ENCODE measurements around the gene PSMD7.
"Not testable (repeated sequence)": the region's sequence is repeated elsewhere in the genome, so short reads cannot be mapped to it uniquely, and the experiment has no call there.

PSMD7 gene

DNA sequence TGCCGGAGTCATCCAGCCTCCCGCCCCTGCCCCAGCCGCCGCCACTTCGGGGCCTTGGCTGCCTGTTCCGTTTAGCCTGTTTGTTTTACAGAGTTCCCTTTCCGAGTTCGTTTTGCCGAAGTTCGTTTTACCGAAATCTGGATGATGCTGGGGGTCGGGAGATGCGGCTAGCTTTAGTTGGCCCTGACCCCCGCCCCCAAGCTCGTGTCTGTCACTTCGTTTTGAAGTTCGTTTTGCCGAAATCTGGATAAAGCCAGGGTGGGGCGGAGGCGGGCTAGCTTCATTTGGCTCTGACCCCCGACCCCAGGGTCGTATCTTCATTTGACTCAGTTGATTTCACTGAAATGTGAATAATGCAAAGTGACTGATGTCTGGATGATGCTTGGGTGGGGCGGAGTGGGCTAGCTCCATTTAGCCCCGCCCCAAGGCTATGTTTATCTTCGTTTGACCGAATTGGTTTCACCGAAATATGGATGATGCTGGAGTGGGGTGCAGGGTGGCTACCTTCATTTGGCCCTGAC, 591 bp downstream of the PSMD7 start:
- DNase-seq, result peak in 1 of 2 experiments; percentile 16

DNA sequence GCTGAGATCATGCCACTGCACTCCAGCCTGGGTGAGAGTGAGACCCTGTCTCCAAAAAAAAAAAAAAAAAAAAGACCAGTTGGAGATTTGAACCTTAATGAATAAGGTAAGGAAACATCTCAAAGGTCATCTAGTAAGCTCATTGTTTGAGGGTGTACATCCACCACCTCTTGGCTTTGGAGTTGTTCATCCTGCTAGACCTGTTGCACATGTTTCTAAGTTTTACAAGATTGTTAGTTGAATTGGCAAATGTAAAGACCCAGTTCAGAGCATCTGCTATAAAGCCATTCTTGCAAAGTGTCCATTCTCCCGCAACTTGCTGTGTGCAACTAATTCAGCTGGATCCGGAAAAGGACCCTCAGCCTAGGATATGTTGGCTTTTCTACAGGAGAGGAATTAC, 1.5 kb downstream of the PSMD7 start:
- DNase-seq, result no peak

DNA sequence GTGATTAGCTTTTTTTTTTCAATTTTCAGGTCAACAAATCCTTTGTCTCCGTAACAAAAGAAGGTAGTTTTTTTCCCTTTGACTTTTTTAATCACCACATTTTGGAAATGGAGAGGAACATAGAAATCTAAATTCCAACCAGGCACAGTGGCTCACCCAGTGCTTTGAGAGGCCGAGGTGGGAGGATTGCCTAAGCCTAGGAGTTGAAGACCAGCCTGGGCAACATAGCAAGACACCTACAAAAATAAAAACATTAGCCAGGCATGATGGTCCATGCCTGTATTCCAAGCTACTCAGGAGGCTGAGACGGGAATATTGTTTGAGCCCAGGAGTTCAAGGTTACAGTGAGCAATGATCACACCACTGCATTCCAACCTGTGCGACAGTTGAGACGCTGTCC, 5.7 kb downstream of the PSMD7 start:
- DNase-seq, result no peak

DNA sequence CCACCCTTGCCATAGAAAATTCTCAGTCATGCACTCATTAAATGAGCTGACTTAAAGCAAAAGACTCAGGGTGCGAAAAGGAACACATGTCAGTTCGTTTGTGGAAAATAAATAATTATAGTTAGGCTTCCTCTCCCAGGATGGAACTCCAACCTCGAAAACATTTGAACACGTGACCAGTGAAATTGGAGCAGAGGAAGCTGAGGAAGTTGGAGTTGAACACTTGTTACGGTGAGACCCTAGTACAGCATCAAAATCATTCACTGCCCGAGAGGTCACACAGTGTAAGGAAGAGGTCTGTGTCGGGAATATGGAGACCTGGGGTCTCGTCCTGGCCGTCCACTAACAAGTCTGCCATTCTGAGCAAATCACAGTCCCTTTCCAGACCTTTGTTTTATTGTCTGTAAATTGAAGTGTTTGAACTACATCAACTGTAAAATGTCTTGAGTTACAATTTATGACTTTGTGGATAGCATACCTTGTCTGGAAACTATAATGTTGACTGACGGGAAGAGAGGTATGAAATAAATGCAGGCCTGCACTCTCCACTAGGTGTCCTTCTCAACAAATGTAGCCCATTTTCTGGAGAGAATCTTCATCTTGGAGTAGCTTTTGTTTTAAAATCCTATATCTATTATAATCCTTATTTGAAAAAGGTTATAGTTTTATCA, 7.7 kb downstream of the PSMD7 start:
- DNase-seq, result peak in 1 of 2 experiments; percentile 39

DNA sequence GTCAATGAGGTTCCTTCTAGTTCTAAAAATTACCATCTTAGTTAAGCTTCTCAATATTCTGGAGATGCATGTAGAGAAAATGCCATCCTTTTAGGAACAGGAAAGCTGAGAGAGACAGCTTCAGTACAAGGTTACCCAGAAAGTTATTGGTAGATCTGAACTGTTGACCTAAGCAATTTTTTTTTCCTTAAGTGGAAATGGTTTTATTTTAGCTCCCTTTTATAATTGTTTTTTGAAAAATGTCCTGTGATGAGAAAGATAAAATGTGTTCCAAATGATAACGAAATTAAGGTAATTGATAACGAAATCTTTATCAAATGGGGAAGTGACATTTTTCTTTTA, 8.2 kb downstream of the PSMD7 start:
- no peak for DNase-seq

DNA sequence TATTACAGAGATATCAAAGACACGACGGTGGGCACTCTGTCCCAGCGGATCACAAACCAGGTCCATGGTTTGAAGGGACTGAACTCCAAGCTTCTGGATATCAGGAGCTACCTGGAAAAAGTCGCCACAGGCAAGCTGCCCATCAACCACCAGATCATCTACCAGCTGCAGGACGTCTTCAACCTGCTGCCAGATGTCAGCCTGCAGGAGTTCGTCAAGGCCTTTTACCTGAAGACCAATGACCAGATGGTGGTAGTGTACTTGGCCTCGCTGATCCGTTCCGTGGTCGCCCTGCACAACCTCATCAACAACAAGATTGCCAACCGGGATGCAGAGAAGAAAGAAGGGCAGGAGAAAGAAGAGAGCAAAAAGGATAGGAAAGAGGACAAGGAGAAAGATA, 8.7 kb downstream of the PSMD7 start:
- DNase-seq, result no peak

DNA sequence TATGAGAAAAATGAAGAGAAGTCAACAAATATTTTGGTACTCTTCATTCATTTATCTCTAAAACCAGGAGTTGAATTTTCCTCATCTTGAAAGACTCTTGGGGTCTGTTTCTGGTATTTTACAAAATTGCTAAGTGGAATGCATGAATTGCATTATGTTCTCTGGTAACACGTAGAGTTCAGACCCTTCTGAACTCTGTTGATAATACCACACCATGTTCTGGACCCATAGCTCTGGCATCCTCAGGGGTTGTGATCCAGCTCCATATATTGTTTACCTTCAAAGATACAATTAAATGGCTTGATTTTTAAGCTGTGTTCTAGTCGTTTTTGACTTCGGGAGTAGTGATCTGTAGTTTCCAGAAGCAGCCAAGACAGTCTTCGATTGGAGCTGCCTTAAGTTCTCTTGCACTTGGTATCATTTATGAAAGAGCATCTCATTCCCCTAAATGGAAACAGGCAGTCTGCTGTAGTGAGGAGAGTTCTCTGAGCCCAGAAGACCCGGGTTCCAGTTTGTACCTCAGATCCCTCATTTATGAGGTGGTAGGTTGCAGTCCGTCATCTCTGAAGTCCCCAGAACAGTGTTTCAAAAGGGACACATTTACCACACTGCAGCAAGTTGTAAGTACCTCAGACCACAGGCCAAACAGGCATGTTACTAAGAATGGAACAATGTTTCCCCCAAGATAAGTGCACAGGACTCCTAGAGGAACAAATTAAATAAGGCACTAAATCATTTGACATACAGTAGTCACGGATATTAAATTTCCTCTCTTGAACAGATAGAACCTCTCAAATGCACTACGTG, 9.6 kb downstream of the PSMD7 start:
- DNase-seq, result no peak

DNA sequence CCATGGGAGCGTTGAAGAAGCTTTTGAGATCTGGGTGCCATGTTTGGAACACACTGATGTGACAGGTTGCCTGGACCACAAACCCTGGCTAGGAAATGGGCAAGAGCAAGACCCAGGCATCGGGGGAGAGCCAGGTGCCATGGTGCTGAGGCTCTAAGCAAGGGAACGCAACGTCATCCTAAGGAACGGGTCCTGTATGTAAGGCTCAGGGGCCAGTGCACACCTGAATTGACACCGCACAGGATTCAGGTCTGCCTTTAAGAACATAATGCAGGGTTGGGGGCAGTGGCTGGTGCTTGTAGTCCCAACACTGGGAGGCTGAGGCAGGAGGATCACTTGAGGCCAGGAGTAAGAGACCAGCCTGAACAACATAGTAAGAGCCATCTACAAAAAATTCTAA, 10.8 kb downstream of the PSMD7 start:
- DNase-seq, result no peak

DNA sequence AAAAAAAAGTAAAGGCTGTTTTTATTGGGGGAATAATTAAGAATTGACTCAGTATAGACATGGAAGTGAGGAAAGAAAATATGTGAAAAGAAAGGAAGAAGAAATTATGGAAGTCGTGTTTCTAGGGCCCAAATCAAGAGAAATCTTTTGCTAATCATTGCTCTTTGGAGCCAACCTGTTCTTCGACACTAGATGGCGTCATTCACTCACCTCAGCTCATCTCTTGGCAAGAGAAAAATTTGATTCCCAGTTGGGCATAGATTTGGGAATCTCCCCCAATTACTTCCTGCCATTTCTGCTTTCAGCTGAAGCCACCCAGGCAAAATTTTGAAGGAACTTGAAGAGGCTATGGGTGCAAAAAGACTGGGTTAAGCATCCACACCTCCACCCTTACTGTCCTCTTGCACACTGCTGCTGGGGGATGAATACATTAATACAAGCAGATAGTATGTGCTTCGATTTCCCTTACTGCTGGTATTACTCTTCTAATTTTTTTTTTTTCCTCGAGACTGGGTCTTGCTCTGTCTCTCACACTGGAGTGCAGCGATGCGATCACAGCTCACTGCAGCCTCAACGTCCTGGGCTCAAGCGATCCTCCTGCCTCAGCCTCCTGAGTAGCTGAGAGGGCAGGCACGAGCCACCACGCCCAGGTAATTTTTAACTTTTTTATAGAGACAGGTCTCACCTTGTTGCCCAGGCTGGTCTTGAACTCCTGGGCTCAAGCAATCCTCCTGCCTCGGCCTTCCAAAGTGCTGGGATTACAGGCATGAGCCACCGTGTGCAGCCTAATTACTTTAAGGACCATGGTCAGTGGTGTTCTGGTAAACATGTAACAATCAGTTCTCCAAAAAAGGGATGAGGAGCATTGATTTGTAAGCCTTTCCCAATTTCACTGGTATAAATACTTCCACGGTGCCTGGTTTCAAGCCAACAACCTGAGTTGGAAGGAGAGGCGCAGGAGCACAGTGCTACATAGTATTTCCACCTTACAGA, 13.5 kb downstream of the PSMD7 start:
- DNase-seq, result peak in 1 of 2 experiments; percentile 54

DNA sequence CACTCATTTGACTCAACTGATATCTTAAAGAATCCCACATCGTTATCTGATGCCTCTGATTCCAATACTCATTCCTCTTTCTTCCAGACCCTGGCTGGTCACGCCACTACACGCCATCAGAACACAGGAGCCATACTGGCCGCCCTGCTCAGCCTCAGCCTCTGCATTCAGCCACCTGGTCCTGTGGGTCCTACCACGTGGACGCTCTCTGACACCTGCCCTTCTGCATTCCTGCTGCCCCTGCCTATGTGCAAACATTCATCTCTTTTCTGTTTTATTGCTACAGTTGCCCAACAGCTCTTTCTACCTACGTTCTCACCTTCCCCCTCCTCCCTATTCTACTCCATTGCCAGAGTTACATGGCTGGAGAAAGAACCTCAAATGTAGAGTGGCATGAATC, 18.4 kb downstream of the PSMD7 start:
- no peak for DNase-seq

DNA sequence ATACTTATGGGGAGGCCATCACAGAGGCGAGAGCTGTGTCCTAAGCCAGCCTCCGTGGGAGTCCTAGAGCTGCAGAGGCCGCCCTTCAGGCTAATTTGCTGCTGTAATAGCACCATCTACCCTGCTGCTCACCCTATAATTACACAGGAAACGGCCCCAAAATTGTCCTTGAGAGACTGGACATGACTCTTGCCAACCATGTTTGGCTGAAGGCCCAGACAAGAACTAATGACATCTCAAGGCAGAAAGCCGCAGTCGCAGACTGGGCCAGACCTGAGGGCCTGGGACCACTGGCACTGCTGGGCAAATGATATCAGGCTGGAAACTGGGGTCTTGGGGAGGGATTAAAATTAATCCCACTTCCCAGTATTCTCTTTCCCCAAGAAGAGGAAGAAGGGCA, 24.1 kb downstream of the PSMD7 start:
- no peak for DNase-seq

DNA sequence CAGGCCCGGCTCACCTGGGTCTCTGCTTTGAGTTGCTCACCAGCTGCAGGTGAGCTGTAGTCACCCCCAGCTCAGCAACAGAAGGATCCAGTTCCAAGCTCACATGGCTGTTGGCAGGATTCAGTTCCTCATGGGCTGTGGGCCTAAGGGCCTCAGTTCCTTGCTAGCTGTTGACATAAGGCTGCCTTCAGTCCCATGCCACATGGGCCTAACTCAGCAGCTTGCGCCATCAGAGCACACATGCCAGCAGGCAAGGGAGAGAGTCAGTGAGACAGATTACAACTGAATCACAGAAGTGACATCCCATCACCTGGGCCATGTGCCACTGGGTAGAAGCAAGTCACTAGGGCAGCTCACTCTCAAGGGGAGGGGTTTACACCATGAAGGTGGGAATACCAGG, 24.7 kb downstream of the PSMD7 start:
- no peak for DNase-seq

DNA sequence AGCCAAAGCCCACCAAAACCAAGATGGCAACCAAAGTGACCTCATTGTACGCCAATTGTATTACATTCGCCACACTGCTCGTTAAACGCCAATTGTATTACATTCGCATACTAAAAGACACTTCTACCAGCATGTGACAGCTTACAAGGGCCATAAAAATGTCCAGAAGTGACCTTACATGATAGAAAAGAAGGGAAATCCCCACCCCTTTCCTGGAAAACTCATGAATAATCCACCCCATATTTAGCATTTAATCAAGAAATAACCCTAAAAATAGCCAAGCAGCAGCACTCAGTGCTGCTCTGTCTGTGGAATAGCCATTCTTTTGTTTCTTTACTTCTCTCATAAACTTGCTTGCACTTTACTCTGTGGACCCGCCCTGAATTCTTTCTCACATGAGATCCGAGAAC, 25.7 kb downstream of the PSMD7 start:
- DNase-seq, result no peak

DNA sequence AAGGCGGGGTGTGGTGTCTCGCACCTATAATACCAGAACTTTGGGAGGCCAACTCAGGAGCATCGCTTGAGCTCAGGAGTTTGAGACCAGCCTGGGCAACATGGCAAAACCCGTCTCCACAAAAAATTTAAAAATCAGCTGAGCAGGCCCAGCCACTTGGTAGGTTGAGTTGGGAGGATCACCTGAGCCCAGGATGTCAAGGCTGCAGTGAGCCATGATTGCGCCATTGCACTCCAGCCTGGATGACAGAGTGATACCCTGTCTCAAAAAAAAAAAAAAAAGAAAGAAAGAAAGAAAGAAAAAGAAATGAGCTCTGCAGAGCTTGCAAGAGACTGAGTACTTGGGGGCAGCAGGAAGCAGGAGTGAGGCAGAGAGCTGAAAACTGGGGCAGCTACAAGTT, 28.2 kb downstream of the PSMD7 start:
- DNase-seq, result not testable (repeated sequence)

DNA sequence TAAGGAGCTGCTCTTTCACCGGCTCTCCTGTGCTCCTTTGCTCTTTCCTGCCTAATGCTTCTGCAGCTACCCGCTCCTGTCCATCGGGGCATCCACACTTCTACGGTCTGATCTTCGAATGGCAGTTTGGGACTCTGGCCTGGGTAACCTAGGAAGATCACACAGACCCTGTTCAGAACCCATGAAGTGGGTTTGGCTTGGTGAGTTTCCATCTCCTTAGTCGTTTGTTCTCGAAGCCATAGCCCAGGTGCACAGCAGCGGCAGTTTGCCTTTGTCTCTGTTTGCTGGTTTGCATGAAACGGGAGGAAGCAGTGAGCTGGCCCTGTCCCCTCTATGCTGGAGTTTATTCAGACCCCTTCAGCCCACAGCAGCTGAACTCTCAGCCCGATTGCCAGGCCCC, 29.0 kb downstream of the PSMD7 start:
- DNase-seq, result no peak

DNA sequence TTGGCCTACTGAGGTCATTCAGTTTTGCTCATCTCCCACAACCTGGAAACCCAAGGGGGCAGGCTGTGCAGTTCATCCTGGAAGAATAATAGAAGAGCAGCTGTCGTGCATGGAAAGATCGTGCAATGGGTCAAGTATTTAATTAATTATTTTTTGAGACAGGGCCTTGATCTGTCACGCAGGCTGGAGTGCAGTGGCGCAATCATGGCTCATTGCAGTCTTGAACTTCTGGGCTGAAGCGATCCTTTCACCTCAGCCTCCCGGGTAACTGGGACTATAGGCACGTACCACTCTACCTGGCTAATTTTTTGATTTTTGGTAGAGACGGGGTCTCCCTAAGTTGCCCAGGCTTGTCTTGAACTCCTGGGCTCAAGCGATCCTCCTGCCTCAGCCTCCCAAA, 31.7 kb downstream of the PSMD7 start:
- not testable (repeated sequence) for DNase-seq

DNA sequence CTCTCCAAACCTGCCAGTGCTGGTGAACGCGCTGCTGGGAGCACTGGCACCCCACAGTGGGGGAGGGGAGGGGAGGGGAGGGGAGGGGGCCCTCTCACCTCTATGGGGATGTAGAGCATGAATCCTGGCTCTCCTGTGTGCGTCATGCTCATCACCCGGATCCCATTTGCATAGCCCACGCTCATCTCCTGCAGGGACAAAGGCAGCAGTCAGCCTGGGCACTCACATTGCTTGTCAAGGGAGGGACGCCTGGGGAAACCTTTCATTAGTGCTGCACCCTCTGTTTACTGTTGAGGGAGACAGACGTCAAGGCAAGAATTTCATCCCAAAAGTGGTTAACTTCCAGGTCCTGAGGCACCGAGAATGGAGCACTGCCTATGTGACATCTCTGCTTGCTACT, 35.9 kb downstream of the PSMD7 start:
- not testable (repeated sequence) for DNase-seq

DNA sequence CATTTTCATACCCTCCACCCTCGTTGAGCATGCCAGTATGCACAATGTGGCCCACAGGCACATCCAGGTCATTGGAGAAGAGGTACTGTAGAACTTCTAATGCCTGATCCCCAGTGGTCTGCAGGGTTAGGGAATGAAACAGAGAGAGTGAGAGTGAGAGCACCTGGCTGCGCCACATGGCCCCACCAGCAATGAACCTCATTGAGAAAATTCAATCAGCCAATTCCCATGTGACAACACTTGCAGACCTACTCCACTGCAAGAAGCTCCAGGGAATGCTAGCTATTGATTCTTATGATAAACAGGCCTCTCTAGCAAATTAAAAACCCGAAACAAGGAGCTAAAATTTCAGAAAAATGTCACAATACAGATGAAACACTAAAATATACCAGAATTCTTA, 40.9 kb downstream of the PSMD7 start:
- not testable (repeated sequence) for DNase-seq

DNA sequence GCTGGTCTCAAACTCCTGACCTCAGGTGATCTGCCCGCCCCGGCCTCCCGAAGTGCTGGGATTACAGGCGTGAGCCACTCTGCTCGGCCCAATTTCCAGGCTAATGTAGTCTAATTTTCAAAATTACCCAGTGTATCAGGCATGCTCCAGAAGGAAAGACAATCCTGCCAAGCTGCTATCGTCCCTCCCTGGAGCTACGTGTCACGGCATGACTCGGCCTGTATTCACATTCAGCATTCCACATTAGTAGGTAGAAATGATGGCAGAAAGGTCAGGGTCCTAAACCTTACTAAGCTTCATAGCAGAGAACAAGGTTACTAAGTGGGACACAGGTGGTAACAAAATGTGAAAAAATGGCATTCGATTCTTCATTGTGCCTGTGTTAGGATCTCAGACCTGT, 42.6 kb downstream of the PSMD7 start:
- not testable (repeated sequence) for DNase-seq

DNA sequence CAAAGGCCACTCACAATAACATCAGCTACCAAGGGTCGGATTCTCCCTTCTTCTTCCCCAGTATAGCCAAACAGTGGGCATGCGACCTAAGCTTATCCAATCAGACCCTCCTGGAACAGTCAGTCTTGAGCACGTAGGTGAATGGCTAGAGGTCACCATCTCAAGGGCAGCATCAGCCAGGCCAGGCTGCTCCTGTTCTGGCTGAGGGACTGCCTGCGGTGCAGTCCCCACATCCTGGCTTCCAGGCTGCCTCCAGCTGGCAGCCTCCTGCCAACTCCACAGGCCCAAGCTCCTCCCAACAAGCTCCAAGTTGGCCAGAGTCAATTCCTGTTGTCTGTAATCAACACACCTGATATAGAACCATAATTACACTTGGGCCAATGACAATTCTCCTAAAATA, 56.4 kb downstream of the PSMD7 start:
- DNase-seq, result not testable (repeated sequence)
